Liver (tissue), 2 donors: ENCODE data around the gene AS3MT.

Experiments
- GABPA ChIP-seq, 2 donors: IDR thresholded peaks in 1 of 2; conservative IDR thresholded peaks in 1 of 2; 2 replicates each; pipeline ENCODE4 v1.6.1; 2016; ENCODE audit warnings: antibody characterized with exemption in 2 of 2, mild to moderate bottlenecking in 1 of 2, moderate library complexity in 1 of 2
- JUND ChIP-seq, 2 donors: IDR thresholded peaks; 2 replicates each; pipeline ENCODE4 v1.6.1; 2016; ENCODE audit warnings: antibody characterized with exemption in 2 of 2
- TF ChIP-seq, protein P1 (sequence below): IDR thresholded peaks from 2 replicates; pipeline ENCODE4 v1.6.1; 2016; ENCODE audit warnings: antibody characterized with exemption, mild to moderate bottlenecking
- donor health status: healthy.

DNA sequence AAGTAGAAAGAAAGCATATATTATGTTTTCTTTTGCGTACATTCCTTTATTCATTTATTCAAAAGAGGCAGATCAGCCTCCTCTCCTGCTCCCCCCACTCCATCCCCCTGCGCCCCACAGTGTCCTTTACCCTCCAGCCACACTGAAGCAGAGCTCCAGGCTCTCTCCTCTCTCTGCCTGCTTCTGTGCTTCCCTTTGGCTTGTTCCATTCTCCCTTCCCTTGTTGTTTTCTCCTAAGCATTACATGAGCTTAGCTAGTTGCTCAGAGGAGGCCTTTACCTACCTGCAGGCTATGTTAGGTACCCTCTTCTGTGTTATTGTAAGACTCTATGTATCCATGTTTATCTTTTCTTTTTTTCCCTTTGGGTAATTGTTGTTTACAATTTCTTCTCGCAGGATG lies 76.2 kb downstream of the AS3MT start:
- TF ChIP-seq, protein P1, sequence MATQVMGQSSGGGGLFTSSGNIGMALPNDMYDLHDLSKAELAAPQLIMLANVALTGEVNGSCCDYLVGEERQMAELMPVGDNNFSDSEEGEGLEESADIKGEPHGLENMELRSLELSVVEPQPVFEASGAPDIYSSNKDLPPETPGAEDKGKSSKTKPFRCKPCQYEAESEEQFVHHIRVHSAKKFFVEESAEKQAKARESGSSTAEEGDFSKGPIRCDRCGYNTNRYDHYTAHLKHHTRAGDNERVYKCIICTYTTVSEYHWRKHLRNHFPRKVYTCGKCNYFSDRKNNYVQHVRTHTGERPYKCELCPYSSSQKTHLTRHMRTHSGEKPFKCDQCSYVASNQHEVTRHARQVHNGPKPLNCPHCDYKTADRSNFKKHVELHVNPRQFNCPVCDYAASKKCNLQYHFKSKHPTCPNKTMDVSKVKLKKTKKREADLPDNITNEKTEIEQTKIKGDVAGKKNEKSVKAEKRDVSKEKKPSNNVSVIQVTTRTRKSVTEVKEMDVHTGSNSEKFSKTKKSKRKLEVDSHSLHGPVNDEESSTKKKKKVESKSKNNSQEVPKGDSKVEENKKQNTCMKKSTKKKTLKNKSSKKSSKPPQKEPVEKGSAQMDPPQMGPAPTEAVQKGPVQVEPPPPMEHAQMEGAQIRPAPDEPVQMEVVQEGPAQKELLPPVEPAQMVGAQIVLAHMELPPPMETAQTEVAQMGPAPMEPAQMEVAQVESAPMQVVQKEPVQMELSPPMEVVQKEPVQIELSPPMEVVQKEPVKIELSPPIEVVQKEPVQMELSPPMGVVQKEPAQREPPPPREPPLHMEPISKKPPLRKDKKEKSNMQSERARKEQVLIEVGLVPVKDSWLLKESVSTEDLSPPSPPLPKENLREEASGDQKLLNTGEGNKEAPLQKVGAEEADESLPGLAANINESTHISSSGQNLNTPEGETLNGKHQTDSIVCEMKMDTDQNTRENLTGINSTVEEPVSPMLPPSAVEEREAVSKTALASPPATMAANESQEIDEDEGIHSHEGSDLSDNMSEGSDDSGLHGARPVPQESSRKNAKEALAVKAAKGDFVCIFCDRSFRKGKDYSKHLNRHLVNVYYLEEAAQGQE, result no peak
- TF ChIP-seq GABPA (IDR thresholded peaks at IDR 0.05 in 1 of 2, conservative IDR thresholded peaks at IDR 0.05 in 1 of 2), result no peak
- TF ChIP-seq JUND (IDR thresholded peaks at IDR 0.05), result no peak
